D341Med (cell line): Measurements from ENCODE around the gene NTPCR.
"Not testable (repeated sequence)": the region's sequence is repeated elsewhere in the genome, so short reads cannot be mapped to it uniquely, and the experiment has no call there.

Experiments used
- DNase-seq: peaks from one replicate; pipeline ENCODE4 v3.0.0; 2012; ENCODE audit warnings: low spot score

Gene NTPCR, protein sequence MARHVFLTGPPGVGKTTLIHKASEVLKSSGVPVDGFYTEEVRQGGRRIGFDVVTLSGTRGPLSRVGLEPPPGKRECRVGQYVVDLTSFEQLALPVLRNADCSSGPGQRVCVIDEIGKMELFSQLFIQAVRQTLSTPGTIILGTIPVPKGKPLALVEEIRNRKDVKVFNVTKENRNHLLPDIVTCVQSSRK

DNA sequence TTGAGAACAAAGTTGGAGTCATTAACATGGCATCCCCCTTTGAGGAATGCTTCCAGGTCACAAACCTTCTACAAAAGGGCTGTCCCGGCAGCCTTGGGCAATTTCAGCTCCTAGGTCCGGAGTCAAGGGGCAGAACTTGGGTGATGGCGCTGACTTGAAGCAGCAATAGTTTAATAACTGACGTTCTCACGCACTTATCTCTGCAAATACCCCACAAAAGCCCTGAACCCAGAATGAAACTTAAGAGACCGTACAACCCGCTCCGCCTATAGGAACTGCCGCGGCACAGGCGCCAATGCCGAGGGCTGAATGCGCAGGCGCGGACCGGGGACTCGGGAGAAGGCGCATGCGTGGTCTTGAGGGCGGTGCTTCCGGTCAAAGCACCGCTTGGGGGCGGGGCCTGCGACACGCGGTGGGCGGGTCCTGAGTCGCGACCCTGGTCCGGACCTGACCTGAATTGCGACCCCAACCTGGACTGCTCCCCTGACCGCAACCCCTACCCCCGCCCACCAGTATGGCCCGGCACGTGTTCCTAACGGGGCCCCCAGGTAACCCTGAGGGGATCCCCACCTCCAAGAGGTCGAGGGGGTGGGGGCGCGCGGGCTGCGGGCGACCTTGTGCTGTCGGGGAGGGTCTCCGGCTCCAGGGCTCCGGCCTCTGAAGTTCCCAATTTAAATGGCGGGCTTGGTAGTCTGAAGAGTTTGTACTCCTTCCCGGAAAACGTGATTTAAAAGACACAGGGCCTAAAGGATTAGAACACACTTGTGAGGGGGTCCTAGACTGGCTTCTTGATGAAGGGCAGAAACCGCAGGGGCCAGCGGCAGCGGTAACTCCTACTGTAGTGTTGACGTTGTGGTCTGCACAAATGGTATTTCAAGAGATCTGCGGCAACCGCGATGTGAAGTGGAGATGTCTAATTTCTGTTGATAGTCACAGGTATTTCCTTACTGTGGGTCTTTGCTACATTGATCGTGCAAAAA is at the start of gene NTPCR:
Gene NTPCR, plus strand, starts transcription at position 415 of the 980 bp plus-strand sequence. Its CDS starts 100 bp downstream, at position 515.
- peak; percentile 100 for DNase-seq

- DNase-seq, result no peak
These were observed 49.6 kb upstream of the NTPCR start for GRCh38 chr1:232900818-232901217.

DNA sequence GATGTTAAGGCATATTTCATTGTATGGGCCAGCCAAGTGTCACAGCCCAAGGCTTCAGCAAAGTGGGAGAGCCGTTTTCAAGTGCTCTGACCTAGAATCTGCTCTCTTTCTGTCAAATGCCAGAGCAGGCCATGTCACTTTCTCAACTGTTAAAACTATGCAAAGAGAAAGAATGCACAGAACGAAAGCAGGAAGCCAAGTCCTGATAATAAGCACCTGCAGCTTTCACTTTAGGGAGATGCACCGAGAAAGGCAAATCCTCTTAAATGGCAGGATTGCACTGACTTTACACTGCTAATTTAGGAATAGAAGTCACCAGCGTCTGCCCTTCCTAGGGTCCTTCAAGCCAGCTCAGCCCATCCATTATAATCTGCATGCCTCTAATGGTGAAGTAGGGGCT is 49.2 kb upstream of the NTPCR start:
- DNase-seq, result peak; percentile 54

GRCh38 chr1:232902774-232903350 is 47.5 kb upstream of the NTPCR start:
- no peak for DNase-seq

- DNase-seq, result no peak
These were observed 46.3 kb upstream of the NTPCR start for GRCh38 chr1:232904131-232904530.

DNA sequence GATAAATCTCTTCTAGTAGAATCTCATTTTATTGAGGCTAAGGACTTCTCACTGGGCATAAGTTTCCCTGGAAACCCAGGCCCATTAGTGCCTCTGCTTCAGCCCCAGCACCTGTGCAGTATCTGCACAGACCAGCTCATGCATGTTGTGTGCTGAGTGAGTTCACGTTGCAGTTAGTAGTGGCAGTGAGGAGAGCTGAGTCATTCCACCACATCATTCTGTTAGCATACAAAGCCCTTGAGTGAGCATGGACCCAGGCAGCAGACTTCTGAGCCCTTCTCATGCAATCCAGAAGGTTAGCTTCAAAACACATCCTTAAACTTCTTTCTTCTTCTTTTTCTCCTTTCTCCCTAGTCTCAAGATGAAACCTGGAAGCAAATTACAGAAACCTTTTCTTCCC is 45.8 kb upstream of the NTPCR start:
- DNase-seq, result no peak

- DNase-seq, result no peak
These were observed 44.9 kb upstream of the NTPCR start for GRCh38 chr1:232905331-232906034.

DNA sequence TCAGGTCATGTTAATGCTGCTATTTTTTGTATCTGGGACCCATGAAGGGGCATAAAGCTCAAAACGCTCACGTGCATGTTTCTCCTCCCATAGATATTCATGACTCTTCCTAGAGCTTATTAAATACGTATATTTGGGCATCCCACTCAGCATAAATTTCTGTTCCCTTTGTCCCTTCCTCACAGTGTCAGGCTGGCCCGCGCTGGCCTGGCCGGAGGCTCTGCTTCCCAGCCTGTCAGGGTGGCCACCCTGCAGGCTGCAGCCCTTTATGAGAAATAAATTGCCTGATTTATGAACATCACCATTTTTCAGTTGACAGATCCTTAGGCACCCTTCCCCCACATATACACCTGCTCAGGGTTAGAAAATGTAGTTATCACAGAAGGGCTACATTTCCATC is 44.0 kb upstream of the NTPCR start:
- DNase-seq, result no peak

- no peak for DNase-seq
These were observed 41.6 kb upstream of the NTPCR start for GRCh38 chr1:232908831-232909230.

GRCh38 chr1:232909752-232910151 is 40.7 kb upstream of the NTPCR start:
- DNase-seq, result no peak

GRCh38 chr1:232911027-232911599 is 39.3 kb upstream of the NTPCR start:
- no peak for DNase-seq

GRCh38 chr1:232912845-232913580 is 37.4 kb upstream of the NTPCR start:
- no peak for DNase-seq

GRCh38 chr1:232914271-232914670 is 36.1 kb upstream of the NTPCR start:
- DNase-seq, result not testable (repeated sequence)

- no peak for DNase-seq
These were observed 35.2 kb upstream of the NTPCR start for GRCh38 chr1:232915212-232915611.

GRCh38 chr1:232917053-232917452 is 33.4 kb upstream of the NTPCR start:
- DNase-seq, result no peak

- no peak for DNase-seq
These were observed 29.0 kb upstream of the NTPCR start for GRCh38 chr1:232921381-232921780.

DNA sequence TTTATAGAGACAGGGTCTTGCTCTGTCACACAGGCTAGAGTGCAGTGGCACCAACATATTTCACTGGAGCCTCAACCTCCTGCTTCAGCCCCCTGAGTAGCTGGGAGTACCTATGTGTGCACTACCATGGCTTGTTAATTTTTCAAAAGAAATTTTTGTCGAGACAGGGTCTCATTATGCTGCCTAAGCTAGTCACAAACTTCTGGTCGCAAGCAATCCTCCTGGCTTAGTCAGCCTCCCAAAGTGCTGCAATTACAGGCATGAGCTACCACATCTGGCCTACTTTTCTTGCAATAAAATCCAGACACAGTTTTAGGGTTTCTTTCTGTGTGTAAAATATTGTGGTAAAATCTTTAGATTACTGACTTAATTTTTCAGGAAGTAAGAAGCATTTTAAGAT is 27.9 kb upstream of the NTPCR start:
- DNase-seq, result no peak

DNA sequence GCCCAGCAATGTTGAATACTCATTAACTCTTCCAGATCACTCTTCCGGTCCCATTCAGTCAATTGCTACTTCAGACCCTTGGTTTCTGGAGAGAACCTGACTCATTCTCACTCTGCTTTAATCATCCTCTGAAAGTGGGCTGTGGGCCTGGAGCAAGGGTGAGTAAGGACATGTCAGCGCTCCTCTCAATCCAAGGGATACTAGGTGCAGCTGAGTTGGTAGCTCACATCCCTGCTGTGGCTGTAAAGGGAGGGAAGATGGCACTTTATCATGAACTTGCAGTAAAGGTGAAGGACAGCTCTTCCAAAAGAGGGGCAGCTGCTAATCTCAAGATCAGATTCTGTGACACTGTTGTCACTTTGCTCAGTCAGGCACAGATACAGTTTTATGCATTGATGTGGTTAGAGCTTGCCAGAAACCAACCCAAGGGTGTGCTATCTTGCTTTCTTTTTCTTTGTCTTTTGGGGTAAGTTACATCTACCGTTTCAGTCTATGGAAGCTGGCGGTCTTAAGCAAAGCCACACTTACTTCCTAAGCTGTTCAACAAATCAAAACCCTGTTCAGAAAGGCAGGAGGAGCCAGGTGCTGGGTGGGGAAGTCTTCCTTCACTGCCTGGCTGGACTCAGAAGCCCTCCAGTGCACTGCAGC is 26.5 kb upstream of the NTPCR start:
- no peak for DNase-seq

DNA sequence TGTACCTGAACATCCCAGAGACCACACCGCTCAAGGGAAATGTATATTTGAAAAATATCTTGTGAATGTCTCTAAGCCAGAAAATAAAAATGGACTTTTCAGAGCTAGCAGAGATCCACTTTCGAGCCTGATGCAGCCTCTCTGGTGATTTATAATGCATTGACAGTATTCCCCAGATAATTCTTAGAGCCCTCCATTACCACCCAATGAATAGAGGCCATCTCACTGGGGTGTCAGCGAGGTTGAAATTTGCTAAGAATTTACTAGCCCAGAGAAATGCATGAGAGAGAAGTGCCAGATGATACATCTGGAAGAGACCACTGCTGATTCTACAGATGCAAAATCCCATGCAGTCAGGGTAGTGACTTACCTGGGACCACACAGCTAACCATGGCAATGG is 25.5 kb upstream of the NTPCR start:
- DNase-seq, result no peak

- peak; percentile 52 for DNase-seq
These were observed 24.8 kb upstream of the NTPCR start for GRCh38 chr1:232925421-232926220.
